Endometrial microvascular endothelial cells (primary cell): ENCODE measurements around the gene SYMPK. TPM values are rescaled to one million over a fixed set of nuclear protein-coding genes. Genes with fewer than 3 reads are reported as not detected.
"Not testable (repeated sequence)": the region's sequence is repeated elsewhere in the genome, so short reads cannot be mapped to it uniquely, and the experiment has no call there.

Experiments
- in situ Hi-C: cut with HindIII; loops from 2 replicates; pipeline ENCODE4 v1.10.0; 2017; ENCODE audit warnings: low sequenced_read_pairs, low pct_unique_long_range_greater_than_20kb; ENCODE audit errors: inconsistent ontology term
- total RNA-seq: library from RNA; depleted of rRNA; stranded (reverse); fragments of >200 nt; gene quantifications from one replicate; pipeline ENCODE4 v1.2.3, GENCODE V29; 2015; ENCODE audit errors: inconsistent ontology term

SYMPK gene
- total RNA-seq: 44.8 TPM

GRCh38 chr19:45862564-45863334 lies at the start of gene SYMPK:
Gene SYMPK (minus strand): TSS chr19:45863147. CDS start chr19:45854495, 8,652 bp downstream.
- in situ Hi-C loops: no loop called here

GRCh38 chr19:45911291-45911690 lies 48.3 kb upstream of the SYMPK start:
- in situ Hi-C loops: no loop called here

- in situ Hi-C loops: no loop called here
These were observed 46.0 kb upstream of the SYMPK start for GRCh38 chr19:45908956-45909355.

GRCh38 chr19:45906221-45906620 lies 43.3 kb upstream of the SYMPK start:
- in situ Hi-C loops: no loop called here

GRCh38 chr19:45905011-45905410 lies 42.1 kb upstream of the SYMPK start:
- in situ Hi-C loops: no loop called here

- in situ Hi-C loops: no loop called here
These were observed 40.0 kb upstream of the SYMPK start for GRCh38 chr19:45902651-45903625.

- in situ Hi-C loops: no loop called here
These were observed 39.1 kb upstream of the SYMPK start, which contains the start of gene MYPOP for GRCh38 chr19:45901912-45902650. Gene MYPOP (minus strand): TSS chr19:45902613. CDS start chr19:45901773, 840 bp downstream.

- in situ Hi-C loops: no loop called here
These were observed 38.5 kb upstream of the SYMPK start for GRCh38 chr19:45901432-45901911.

- in situ Hi-C loops: no loop called here
These were observed 37.9 kb upstream of the SYMPK start for GRCh38 chr19:45900738-45901431.

GRCh38 chr19:45899919-45900589 lies 37.1 kb upstream of the SYMPK start:
- in situ Hi-C loops: no loop called here

- in situ Hi-C loops: no loop called here
These were observed 36.3 kb upstream of the SYMPK start for GRCh38 chr19:45899253-45899652.

- in situ Hi-C loops: no loop called here
These were observed 34.4 kb upstream of the SYMPK start for GRCh38 chr19:45897261-45897812.

GRCh38 chr19:45895983-45896599 lies 33.1 kb upstream of the SYMPK start:
- in situ Hi-C loops: not testable (repeated sequence)

- in situ Hi-C loops: no loop called here
These were observed 32.6 kb upstream of the SYMPK start for GRCh38 chr19:45895519-45895972.

GRCh38 chr19:45890877-45891276 lies 27.9 kb upstream of the SYMPK start:
- in situ Hi-C loops: no loop called here

GRCh38 chr19:45889210-45889885 lies 26.4 kb upstream of the SYMPK start:
- in situ Hi-C loops: no loop called here
